K562 (cell line): ENCODE data around the gene COX7A1. TPM values are rescaled to one million over a fixed set of nuclear protein-coding genes. Genes with fewer than 3 reads are reported as not detected.

ENCODE experiments used
- ATAC-seq: fragments of 200-7000 bp; cut with Tn5 transposase; 3 replicates; pipeline ENCODE4 v1.9.1; 2020; ENCODE audit warnings: moderate library complexity
- BruUV-seq: library from RNA; stranded (reverse); fragments of 400-500 nt; replicated peaks from 2 replicates; lab custom pipeline; 2021; lab: Mats Ljungman, UMichigan
- CTCF ChIA-PET: fragments of 300-600 bp; formaldehyde crosslinking; extraction: SDS; loops from one replicate; lab custom pipeline; 2021; ENCODE audit warnings: low intra/inter-chr PET ratio; lab: Yijun Ruan, JAX
- POLR2A ChIA-PET: fragments of 300-600, 350-650 bp; sonication (Branson Sonifier 250); formaldehyde crosslinking; extraction: SDS; loops from one replicate; lab custom pipeline; 2021; ENCODE audit warnings: antibody characterized with exemption, inconsistent platforms; lab: Yijun Ruan, JAX
- DNase-seq, 4 experiments: peaks; one replicate each; pipeline versions ENCODE4 v3.0.0 to v3.0.0-alpha.2; 2011 to 2018; ENCODE audit warnings: low spot score in 3 of 4, mixed read lengths in 3 of 4; ENCODE audit errors: extremely low read depth in 1 of 4
- FAIRE-seq: peaks from 2 replicates; lab custom pipeline; 2011; peaks lifted over from hg19 to GRCh38; lab: Jason Lieb, UNC
- H2AFZ ChIP-seq: 2 replicates; pipeline ENCODE4 v1.6.0; 2011; ENCODE audit warnings: low read depth, low read length, control low read depth, inconsistent platforms
- H3K27ac ChIP-seq: fragments of 200-600 bp; 3 replicates; pipeline ENCODE4 v1.8.0; 2011; ENCODE audit warnings: low read depth, mild to moderate bottlenecking, control low read depth, inconsistent platforms, low read length, moderate library complexity, mixed read lengths; ENCODE audit errors: extremely low read depth
- H3K27me3 ChIP-seq, 2 experiments: fragments of 300-600 bp in 1 of 2; 2 replicates in 1 of 2; 3 replicates in 1 of 2; pipeline versions ENCODE4 v1.6.0 to v1.8.0; 2011; ENCODE audit warnings: inconsistent platforms in 2 of 2, low read length in 2 of 2, mild to moderate bottlenecking in 1 of 2, mixed read lengths in 1 of 2, moderate library complexity in 1 of 2; ENCODE audit not compliant: control insufficient read depth in 2 of 2, insufficient read depth in 2 of 2
- H3K36me3 ChIP-seq: fragments of 300-600 bp; 3 replicates; pipeline ENCODE4 v1.8.0; 2011; ENCODE audit warnings: mild to moderate bottlenecking, low read length, inconsistent platforms; ENCODE audit not compliant: control insufficient read depth, insufficient read depth
- H3K4me1 ChIP-seq, 2 experiments: fragments of 200-600 bp in 1 of 2; replicated peaks in 1 of 2; 2 replicates in 1 of 2; 3 replicates in 1 of 2; pipeline versions ENCODE4 v1.5.1 to v1.8.0; 2011; ENCODE audit warnings: inconsistent platforms in 2 of 2, low read length in 2 of 2, mild to moderate bottlenecking in 1 of 2, mixed read lengths in 1 of 2, moderate library complexity in 1 of 2; ENCODE audit not compliant: control insufficient read depth in 2 of 2, insufficient read depth in 2 of 2
- H3K4me2 ChIP-seq: 2 replicates; pipeline ENCODE4 v1.6.1; 2011; ENCODE audit warnings: low read length, control low read depth, inconsistent platforms, mixed read lengths; ENCODE audit not compliant: insufficient read depth
- H3K4me3 ChIP-seq: fragments of 200-600 bp; sonication (generic), shearing (Covaris generic); 2 replicates; pipeline ENCODE4 v1.5.1; 2016; ENCODE audit warnings: control low read depth, inconsistent platforms
- H3K79me2 ChIP-seq: fragments of 200-600 bp; 3 replicates; pipeline ENCODE4 v1.8.0; 2011; ENCODE audit warnings: low read length, inconsistent platforms; ENCODE audit not compliant: control insufficient read depth, insufficient read depth
- H3K9ac ChIP-seq, 2 experiments: 2 replicates each; pipeline versions ENCODE4 v1.6.0 to v1.6.1; 2011; ENCODE audit warnings: low read depth in 2 of 2, low read length in 2 of 2, control low read depth in 1 of 2, inconsistent platforms in 1 of 2, mild to moderate bottlenecking in 1 of 2, mixed read lengths in 1 of 2; ENCODE audit not compliant: insufficient read depth in 1 of 2
- H3K9me1 ChIP-seq: one replicate; pipeline ENCODE4 v1.6.0; 2011; ENCODE audit warnings: inconsistent platforms, mild to moderate bottlenecking, low read length, moderate library complexity; ENCODE audit not compliant: control insufficient read depth, insufficient read depth
- H3K9me3 ChIP-seq: replicated peaks from 2 replicates; pipeline ENCODE4 v1.5.1; 2011; ENCODE audit warnings: low read depth, low read length, inconsistent platforms; ENCODE audit not compliant: control insufficient read depth, insufficient read depth
- H4K20me1 ChIP-seq: replicated peaks from 2 replicates; pipeline ENCODE4 v1.6.1; 2011; ENCODE audit warnings: low read length, inconsistent platforms, mixed read lengths; ENCODE audit not compliant: control insufficient read depth, insufficient read depth
- BCLAF1 ChIP-seq, 2 experiments: fragments of 450-650 bp in 1 of 2; IDR thresholded peaks; 2 replicates each; pipeline ENCODE4 v1.6.1; 2011 to 2017; ENCODE audit warnings: low read depth in 2 of 2, antibody characterized with exemption in 1 of 2, borderline replicate concordance in 1 of 2, low read length in 1 of 2, mild to moderate bottlenecking in 1 of 2, mixed read lengths in 1 of 2; ENCODE audit not compliant: control insufficient read depth in 1 of 2
- CBX2 ChIP-seq: fragments of 200-600 bp; sonication (generic); IDR thresholded peaks from one replicate; pipeline ENCODE4 v1.6.1; 2012; ENCODE audit warnings: mild to moderate bottlenecking, low read length, inconsistent platforms; ENCODE audit not compliant: insufficient read depth, poor library complexity, severe bottlenecking
- ETV5 ChIP-seq: sonication (generic); formaldehyde crosslinking; IDR thresholded peaks from 2 replicates; pipeline ENCODE4 v1.4.0; 2020; ENCODE audit warnings: low read depth, mild to moderate bottlenecking, missing genetic modification reagents
- FOXP4 ChIP-seq: sonication (generic); formaldehyde crosslinking; IDR thresholded peaks from 2 replicates; pipeline ENCODE4 v1.8.0; 2022; ENCODE audit warnings: mild to moderate bottlenecking, missing genetic modification reagents, borderline replicate concordance
- MAX ChIP-seq: sonication (generic); formaldehyde crosslinking; IDR thresholded peaks from 2 replicates; pipeline ENCODE4 v1.9.0; 2022; ENCODE audit warnings: mild to moderate bottlenecking, missing genetic modification reagents
- POLR2G ChIP-seq: fragments of 200-400 bp; formaldehyde crosslinking; IDR thresholded peaks from 2 replicates; pipeline ENCODE4 v1.6.1; 2017; ENCODE audit warnings: low read depth, mild to moderate bottlenecking, antibody characterized with exemption, low read length, moderate library complexity
- RBM14 ChIP-seq: fragments of 200-400 bp; formaldehyde crosslinking; IDR thresholded peaks from 2 replicates; pipeline ENCODE4 v1.6.1; 2018; ENCODE audit warnings: low read depth, mild to moderate bottlenecking, low read length, moderate library complexity, borderline replicate concordance; ENCODE audit not compliant: insufficient read depth
- RBM15 ChIP-seq: fragments of 200-400 bp; formaldehyde crosslinking; IDR thresholded peaks from 2 replicates; pipeline ENCODE4 v1.6.1; 2018; ENCODE audit warnings: mild to moderate bottlenecking, low read length, moderate library complexity; ENCODE audit not compliant: insufficient read depth
- SRSF3 ChIP-seq: fragments of 200-400 bp; formaldehyde crosslinking; IDR thresholded peaks from 2 replicates; pipeline ENCODE4 v1.6.1; 2016; ENCODE audit warnings: mild to moderate bottlenecking, low read length, moderate library complexity; ENCODE audit not compliant: insufficient read depth
- XRCC4 ChIP-seq: IDR thresholded peaks from one replicate; pipeline ENCODE4 v1.6.1; 2011; ENCODE audit not compliant: insufficient read depth, insufficient read length; ENCODE audit errors: extremely low read depth
- ZNF263 ChIP-seq: sonication (generic); formaldehyde crosslinking; IDR thresholded peaks from 2 replicates; pipeline ENCODE4 v1.8.0; 2022; ENCODE audit warnings: mild to moderate bottlenecking, missing genetic modification reagents, borderline replicate concordance
- ZNF316 ChIP-seq: fragments of 450-650 bp; IDR thresholded peaks from 2 replicates; pipeline ENCODE4 v1.6.1; 2016
- ZNF79 ChIP-seq: fragments of 250-450 bp; sonication (Bioruptor Pico); IDR thresholded peaks from 2 replicates; pipeline ENCODE4 v1.4.0; 2020; ENCODE audit warnings: low read depth, mild to moderate bottlenecking, moderate library complexity
- WGBS: fragments of 100-300 bp; shearing (Covaris generic); methylation state at CpG from one replicate; pipeline ENCODE4 v1.1.6; 2016; ENCODE audit warnings: low coverage, mixed read lengths; ENCODE audit not compliant: insufficient coverage; ENCODE audit errors: missing lambda C conversion rate; 5-methylcytosine and 5-hydroxymethylcytosine counted together
- in situ Hi-C: fragments of 300-500 bp; cut with MboI; formaldehyde crosslinking; loops from 4 replicates; pipeline ENCODE4 v1.15.0; 2018; ENCODE audit warnings: inconsistent platforms, mixed read lengths
- intact Hi-C: fragments of 100-400 bp; cut with micrococcal nuclease; formaldehyde crosslinking; loops from 2 replicates; pipeline ENCODE4 v1.14.2; 2022
- polyA plus RNA-seq, 8 experiments: library from polyadenylated mRNA; depleted of rRNA in 4 of 8; stranded (reverse) in 5 of 8; unstranded in 3 of 8; fragments of >200 nt; fragmentation: Nextera tagmentation in 2 of 8; fragmentation: Illumina TruSeq in 1 of 8; extraction: Ambion mirVana in 2 of 8; extraction: Trizol in 1 of 8; gene quantifications; 2 replicates each; pipeline versions ENCODE4 v1.2.1 to v1.2.3, GENCODE V29; 2011 to 2014; ENCODE audit warnings: inconsistent platforms in 1 of 8, missing spikeins in 1 of 8
- total RNA-seq, 7 experiments: library from RNA; depleted of rRNA in 6 of 7; stranded (reverse); fragments of >200 nt in 6 of 7; fragmentation: Illumina TruSeq in 2 of 7; extraction: Trizol in 2 of 7; gene quantifications; 2 replicates each; pipeline versions ENCODE4 v1.2.1 to v1.2.3, GENCODE V29; 2011 to 2021; ENCODE audit warnings: low replicate concordance in 1 of 7

COX7A1 gene
- total and polyA plus RNA-seq, 9 of the 15 experiments (the other 6 are each of a cell fraction or from before 2014, with no cell fraction given): 0.08 TPM; not detected in 8

DNA sequence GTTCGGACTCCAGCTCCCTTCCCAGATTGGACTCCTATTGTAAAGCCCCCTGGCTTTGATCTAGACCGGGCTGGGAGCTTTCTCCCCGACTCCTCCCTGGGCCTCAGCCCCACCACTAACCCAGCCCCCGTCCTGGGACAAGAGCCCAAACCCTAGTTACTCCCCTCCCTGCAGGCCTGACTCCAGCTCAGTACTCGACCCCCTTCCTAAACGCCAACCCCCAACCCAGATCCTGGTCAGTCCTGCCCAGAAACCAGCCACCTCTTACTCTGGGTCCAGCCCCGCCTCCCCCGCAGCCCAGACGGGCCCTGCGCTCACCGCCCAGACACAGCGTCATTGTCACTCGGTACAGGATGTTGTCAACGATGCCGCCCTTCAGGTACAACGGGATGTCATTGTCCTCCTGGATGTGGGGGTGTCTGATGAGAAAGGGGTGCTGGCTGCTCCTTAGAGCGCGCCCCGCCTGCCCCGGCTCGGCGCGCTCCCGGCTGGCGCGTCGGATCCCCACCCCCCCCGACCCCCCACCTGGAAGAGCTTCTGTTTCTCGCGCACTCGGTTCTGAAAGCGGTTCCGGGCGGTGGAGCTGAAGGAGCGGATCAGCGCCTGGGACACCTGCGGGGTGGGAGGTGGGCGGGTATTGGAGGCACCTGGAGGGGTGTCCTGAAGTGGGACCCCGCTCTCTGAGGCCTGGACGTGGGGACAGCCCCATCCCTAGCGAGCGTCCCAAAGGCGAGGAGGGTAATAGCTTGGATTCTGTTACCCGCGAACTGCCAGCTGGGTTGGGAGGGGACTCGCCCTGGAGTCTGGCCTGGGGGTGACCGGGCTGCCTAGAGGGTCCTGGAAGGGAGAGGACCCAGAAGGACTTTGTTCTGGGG, 866 bp downstream of the COX7A1 start:
- DNase-seq (peak in 1 of 4 experiments; percentile 22), FAIRE-seq (no peak), ATAC-seq (peak; percentile 45; the same call in 2 of the 3 replicates)
- ChIA-PET CTCF (no interaction called here), POLR2A (interaction anchor here (1.5 kb wide), 1 partner anchor 20 kb away, joined by 3 read pairs; no protein-coding TSS in a partner anchor)
- Histone ChIP-seq H3K27me3 (no peaks in the 10 kb centered on the region), H3K4me1 (peaks cover 0 to 13% of the 10 kb centered on the region in 2 experiments; a peak in 2 of 5 replicates), H3K27ac (no peak overlapping the region), H3K79me2 (no peaks in the 10 kb centered on the region), H3K9me3 (no peaks in the 10 kb centered on the region), H3K4me3 (no peak overlapping the region), H3K9ac (no peak overlapping the region), H3K36me3 (peaks cover 52% of the 10 kb centered on the region; the same call in 2 of the 3 replicates), H2AFZ (no peak overlapping the region), H3K9me1 (no peaks in the 10 kb centered on the region), H3K4me2 (no peak overlapping the region), H4K20me1 (no peaks in the 10 kb centered on the region)
- WGBS: 94% methylated on average over 21 of the region's 47 CpGs
- intact Hi-C loops (no loop called here), in situ Hi-C loops (no loop called here)
- BruUV-seq: no TSS peak
- TF ChIP-seq ETV5 (CRISPR knock-in tag) (no peak), XRCC4 (no peak), MAX (CRISPR knock-in tag) (no peak), RBM14 (no peak), ZNF316 (no peak), POLR2G (peak; percentile 44; the same call in 1 of the 2 replicates), SRSF3 (no peak), CBX2 (no peak), FOXP4 (CRISPR knock-in tag) (no peak), ZNF263 (CRISPR knock-in tag) (no peak), BCLAF1 (IDR thresholded peaks at IDR 0.05; ENCODE audit: borderline replicate concordance in 1 of 2, control insufficient read depth in 1 of 2, low read depth in 2 of 2, low read length in 1 of 2) (no peak), ZNF79 (CRISPR knock-in tag) (no peak), RBM15 (no peak)
